Activated CD4-positive, alpha-beta T cell treated with anti-CD3 and anti-CD28 coated beads, Interleukin-2, amount 10 ng/mL, durations not matched to agents 7 days and 5 days (primary cell): ENCODE results near the gene CCZ1. TPM values are rescaled to one million over a fixed set of nuclear protein-coding genes. Genes with fewer than 3 reads are reported as not detected.
"Not testable (repeated sequence)": the region's sequence is repeated elsewhere in the genome, so short reads cannot be mapped to it uniquely, and the experiment has no call there.

Source experiments
- CTCF ChIA-PET: fragments of 350-600 bp; sonication (Branson Sonifier 250); formaldehyde crosslinking; loops from one replicate; lab custom pipeline; 2021; ENCODE audit warnings: antibody characterized with exemption; lab: Charles Lee
- POLR2A ChIA-PET: fragments of 350-600 bp; sonication (Branson Sonifier 250); formaldehyde crosslinking; loops from one replicate; lab custom pipeline; 2021; ENCODE audit warnings: antibody characterized with exemption; lab: Charles Lee
- DNase-seq: peaks from one replicate; pipeline ENCODE4 v3.0.0-alpha.2; 2020
- H3K27ac Mint-ChIP-seq: one replicate; pipeline ENCODE4 v1.8.0; 2021; ENCODE audit warnings: mild to moderate bottlenecking, moderate library complexity, mixed read lengths
- H3K27me3 Mint-ChIP-seq: one replicate; pipeline ENCODE4 v1.8.0; 2021; ENCODE audit warnings: mixed read lengths
- H3K36me3 Mint-ChIP-seq: one replicate; pipeline ENCODE4 v1.8.0; 2021; ENCODE audit warnings: low read depth, mixed read lengths
- H3K4me1 Mint-ChIP-seq: one replicate; pipeline ENCODE4 v1.8.0; 2021; ENCODE audit warnings: mixed read lengths
- H3K4me3 Mint-ChIP-seq: one replicate; pipeline ENCODE4 v1.8.0; 2021; ENCODE audit warnings: mild to moderate bottlenecking, moderate library complexity, mixed read lengths
- H3K9me3 Mint-ChIP-seq: one replicate; pipeline ENCODE4 v1.8.0; 2021; ENCODE audit warnings: mixed read lengths
- total RNA-seq, 2 experiments: library from RNA; stranded (reverse); gene quantifications; one replicate each; pipeline ENCODE4 v1.2.3, GENCODE V29; 2021

Gene CCZ1
- 100 to 1,000 TPM; 106 to 119 TPM for total RNA-seq

DNA sequence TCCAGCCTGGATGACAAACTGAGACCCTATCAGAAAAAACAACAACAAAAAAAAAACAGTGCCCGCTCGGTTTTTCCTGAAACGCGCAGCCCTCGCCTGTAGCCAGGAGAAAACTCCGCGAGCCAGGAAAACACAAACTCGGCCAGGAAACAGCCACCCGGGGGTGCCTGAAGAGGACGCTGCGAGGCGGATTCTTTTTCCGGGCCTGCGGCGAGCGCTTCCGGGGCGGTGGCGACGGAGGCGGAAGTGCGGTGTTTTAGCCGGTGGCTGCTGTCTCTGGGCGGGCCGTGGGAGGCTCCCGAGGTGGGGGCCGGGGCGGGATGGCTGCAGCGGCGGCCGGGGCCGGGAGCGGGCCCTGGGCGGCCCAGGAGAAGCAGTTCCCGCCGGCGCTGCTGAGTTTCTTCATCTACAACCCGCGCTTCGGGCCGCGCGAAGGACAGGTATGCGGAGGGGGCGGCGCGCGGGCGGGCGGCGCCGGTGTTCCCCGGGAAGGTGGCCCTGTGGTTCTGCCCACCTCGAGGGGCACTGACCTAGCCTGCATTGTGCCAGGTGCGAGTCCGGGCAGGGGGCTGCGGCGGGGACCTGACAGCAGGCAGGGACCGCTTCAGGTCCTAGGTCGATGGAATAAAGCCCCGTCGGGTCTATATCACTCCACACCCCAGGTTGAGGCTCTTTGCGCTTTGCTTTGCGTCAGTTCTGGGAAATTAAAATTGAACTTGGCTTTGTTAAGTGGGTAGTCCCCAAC, at the start of gene CCZ1:
CCZ1 (plus strand) TSS at position 254 of the 745 bp plus-strand sequence; CDS start at position 321, 67 bp downstream.
- H3K4me1 Mint-ChIP-seq, H3K27me3 Mint-ChIP-seq, POLR2A ChIA-PET, CTCF ChIA-PET, H3K9me3 Mint-ChIP-seq: not testable (repeated sequence)
- peak; percentile 59 for DNase-seq
- Mint-ChIP-seq H3K27ac (peak within 1 kb of the TSS; percentile 94), H3K4me3 (peak within 1 kb of the TSS; percentile 79), H3K36me3 (peaks cover 11% of the 10 kb centered on the region)

DNA sequence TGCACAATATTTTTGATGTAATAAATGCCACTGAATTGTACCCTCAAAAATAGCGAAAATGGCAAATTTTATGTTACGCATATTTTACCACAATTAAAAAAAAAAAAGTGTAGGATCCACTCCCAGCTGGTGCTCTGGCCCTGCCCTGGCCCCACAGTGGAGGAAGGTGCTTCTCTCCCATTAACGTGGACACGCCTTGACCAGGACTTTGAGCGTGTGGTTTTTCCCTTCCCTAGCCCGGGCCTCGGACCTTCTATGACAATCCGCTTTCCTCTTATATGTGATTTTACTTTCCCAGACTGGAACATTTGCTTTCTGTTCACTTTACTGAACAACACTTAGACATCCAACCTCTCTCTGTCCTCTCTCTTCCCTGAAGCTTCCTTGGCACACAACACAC, 47.6 kb upstream of the CCZ1 start:
- Mint-ChIP-seq H3K36me3 (peaks cover 4% of the 10 kb centered on the region), H3K9me3 (no peaks in the 10 kb centered on the region), H3K27me3 (no peaks in the 10 kb centered on the region), H3K4me3 (no peak overlapping the region), H3K27ac (no peak overlapping the region), H3K4me1 (no peaks in the 10 kb centered on the region)
- no peak for DNase-seq
- CTCF ChIA-PET = no interaction called here
- POLR2A ChIA-PET = no interaction called here

DNA sequence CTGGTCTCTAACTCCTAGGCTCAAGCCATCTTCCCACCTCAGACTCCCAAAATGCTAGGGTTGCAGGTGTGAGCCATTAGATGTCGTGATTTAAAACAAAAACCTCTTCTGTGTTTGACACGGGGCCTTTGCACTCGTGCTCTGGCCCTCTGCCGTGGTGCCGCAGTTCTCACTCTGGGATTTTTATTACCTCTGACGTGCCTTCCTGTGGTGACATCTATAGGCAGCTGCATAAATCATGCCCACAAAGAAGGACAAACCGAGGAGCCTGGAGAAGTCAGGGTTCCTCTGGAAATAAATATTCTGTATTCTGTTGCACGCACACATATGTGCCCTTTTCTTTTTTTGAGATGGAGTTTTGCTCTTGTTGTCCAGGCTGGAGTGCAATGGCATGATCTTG, 43.8 kb upstream of the CCZ1 start:
- Mint-ChIP-seq H3K36me3 (peaks cover 4% of the 10 kb centered on the region), H3K9me3 (no peaks in the 10 kb centered on the region), H3K27me3 (no peaks in the 10 kb centered on the region), H3K4me3 (no peak overlapping the region), H3K4me1 (peaks cover 25% of the 10 kb centered on the region), H3K27ac (no peak overlapping the region)
- ChIA-PET POLR2A (no interaction called here), CTCF (no interaction called here)
- DNase-seq = no peak

DNA sequence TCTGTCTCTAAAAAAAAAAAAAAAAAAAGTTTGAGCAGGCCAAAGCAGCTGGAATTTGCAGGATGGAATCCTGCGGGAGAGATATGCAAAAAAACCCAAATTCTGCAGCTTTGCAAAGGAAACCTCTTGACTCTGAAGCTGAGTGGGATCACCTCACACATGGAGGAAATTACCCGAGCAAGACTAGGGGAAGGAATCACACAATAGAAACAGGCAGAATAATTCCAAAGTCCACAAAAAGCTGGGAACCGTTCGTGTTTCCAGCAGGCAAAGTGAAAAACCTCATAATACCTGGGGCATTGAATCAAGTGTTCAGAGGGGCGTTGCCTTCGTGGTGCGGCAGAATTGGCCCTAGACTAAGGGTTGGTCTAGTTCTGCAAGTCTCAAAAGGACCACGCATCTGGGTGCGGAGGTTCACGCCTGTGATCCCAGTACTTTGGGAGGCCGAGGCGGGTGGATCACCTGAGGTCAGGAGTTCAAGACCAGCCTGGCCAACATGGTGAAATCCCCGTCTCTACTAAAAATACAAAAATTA, 41.4 kb upstream of the CCZ1 start:
- H3K27ac Mint-ChIP-seq, DNase-seq, H3K9me3 Mint-ChIP-seq, H3K4me3 Mint-ChIP-seq, H3K36me3 Mint-ChIP-seq, POLR2A ChIA-PET, H3K27me3 Mint-ChIP-seq: not testable (repeated sequence)
- peaks cover 25% of the 10 kb centered on the region for H3K4me1 Mint-ChIP-seq
- CTCF ChIA-PET = interaction anchor here (0.6 to 1.4 kb wide), 10 partner anchors 10 to 437 kb away, joined by 3 to 6 read pairs (median 3); no protein-coding TSS in a partner anchor

DNA sequence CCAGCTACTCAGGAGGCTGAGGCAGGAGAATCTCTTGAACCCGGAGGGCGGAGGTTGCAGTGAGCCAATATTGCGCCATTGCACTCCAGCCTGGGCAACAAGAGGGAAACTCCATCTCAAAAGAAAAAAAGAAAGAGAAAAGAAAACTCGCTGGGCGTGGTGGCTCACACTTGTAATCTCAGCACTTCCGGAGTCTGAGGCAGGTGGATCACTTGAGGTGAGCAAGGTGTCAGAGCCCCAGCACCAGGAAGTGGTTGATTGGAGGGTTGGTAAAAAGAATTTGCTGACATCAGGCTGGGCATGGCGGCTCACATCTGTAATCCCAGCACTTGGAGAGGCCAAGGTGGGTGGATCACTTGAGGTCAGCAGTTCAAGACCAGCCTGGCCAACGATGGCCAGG, 40.0 kb upstream of the CCZ1 start:
- H3K27me3 Mint-ChIP-seq, H3K9me3 Mint-ChIP-seq, H3K4me3 Mint-ChIP-seq, H3K36me3 Mint-ChIP-seq, CTCF ChIA-PET: not testable (repeated sequence)
- Mint-ChIP-seq H3K4me1 (peaks cover 25% of the 10 kb centered on the region), H3K27ac (peak overlapping the region; percentile 80)
- POLR2A ChIA-PET = interaction anchor here (0.6 kb wide), 1 partner anchor 159 kb away, joined by 3 read pairs; no protein-coding TSS in a partner anchor
- peak; percentile 62 for DNase-seq

DNA sequence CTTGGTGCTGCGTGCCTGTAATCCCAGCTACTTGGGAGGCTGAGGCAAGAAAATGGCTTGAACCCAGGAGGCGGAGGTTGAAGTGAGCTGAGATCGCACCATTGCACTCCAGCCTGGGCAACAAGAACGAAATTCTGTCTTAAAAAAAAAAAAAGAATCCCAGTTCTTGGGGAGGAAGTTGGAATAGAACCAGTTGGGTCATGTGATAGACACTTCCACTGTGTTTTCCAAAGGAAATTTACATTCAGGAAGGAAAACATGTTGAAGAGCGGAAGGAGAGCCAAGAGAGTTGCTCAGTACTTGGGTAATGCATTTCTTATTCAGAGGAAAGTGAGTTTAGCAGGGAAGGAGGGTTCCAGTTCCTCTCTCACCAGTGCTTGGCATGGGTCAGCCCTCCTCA, 37.3 kb upstream of the CCZ1 start:
- H3K4me3 Mint-ChIP-seq, POLR2A ChIA-PET, H3K27ac Mint-ChIP-seq, DNase-seq, H3K9me3 Mint-ChIP-seq, H3K36me3 Mint-ChIP-seq, CTCF ChIA-PET, H3K27me3 Mint-ChIP-seq: not testable (repeated sequence)
- peaks cover 24% of the 10 kb centered on the region for H3K4me1 Mint-ChIP-seq

DNA sequence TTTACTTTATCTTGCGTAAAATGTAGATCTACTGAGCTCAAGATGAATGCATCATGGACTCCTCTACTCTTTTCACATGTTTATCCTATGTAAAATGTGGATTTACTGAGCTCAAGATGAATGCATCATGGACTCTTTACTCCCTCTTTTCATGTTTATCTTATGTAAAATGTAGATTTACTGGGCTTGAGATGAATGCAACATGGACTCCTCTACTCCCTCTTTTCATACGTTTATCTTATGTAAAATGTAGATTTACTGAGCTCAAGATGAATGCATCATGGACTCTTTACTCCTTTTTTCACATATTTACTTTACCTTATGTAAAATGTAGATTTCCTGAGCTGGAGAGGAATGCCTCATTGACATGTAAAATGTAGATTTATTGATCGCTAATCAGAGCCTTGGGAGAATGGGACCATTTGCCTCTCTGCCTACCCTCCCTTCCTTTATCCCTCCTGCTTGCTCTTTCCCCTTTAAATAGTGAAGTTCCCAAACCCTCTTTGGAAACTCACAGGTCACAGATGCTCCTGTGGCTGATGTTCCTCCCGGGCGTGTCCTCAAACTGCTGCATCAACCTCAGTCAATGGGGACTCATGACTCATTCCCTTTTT, 35.7 kb upstream of the CCZ1 start:
- not testable (repeated sequence) for H3K27me3 Mint-ChIP-seq

DNA sequence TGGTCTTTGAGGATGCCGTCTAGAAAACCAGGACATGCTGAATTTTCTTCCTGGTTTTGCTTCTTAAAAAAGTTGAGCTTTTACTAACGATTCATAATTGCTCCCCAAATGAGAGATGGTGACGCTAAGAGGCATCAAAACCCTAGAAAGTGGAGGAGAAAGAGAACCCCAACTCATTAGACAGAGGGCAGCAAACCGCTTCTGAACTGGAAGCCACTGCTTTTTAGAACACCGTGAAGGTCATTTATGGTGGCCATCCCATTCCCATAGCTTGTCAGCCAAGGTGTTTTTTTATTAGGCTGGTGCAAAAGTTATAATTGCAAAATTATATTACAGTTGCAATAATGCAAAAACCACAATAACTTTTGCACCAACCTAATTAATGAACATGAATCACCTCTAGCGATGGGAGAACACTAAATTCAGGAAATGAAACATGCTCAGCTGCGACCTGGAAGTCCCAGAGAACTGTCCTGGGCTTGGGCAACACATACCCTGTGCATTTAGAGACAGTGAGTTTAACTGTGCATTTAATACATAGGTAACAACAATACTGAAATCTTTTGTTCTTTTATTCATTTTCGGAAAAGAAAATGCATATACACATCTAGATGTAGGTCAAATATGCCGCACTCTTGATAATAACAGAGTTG, 33.1 kb upstream of the CCZ1 start:
- CTCF ChIA-PET = interaction anchor here (1.2 kb wide), 1 partner anchor 15 kb away, joined by 3 read pairs; no protein-coding TSS in a partner anchor
- H3K4me1 Mint-ChIP-seq = not testable (repeated sequence)

More for the DNA sequence above, 35.7 kb upstream of the CCZ1 start:
- CTCF ChIA-PET = interaction anchor here (1.4 kb wide), 1 partner anchor 82 kb away, joined by 3 read pairs; the partner anchor contains the start of gene RNF216
- H3K4me3 Mint-ChIP-seq, H3K36me3 Mint-ChIP-seq, H3K9me3 Mint-ChIP-seq, DNase-seq, H3K27ac Mint-ChIP-seq, POLR2A ChIA-PET: not testable (repeated sequence)
- H3K4me1 Mint-ChIP-seq = peaks cover 14% of the 10 kb centered on the region

DNA sequence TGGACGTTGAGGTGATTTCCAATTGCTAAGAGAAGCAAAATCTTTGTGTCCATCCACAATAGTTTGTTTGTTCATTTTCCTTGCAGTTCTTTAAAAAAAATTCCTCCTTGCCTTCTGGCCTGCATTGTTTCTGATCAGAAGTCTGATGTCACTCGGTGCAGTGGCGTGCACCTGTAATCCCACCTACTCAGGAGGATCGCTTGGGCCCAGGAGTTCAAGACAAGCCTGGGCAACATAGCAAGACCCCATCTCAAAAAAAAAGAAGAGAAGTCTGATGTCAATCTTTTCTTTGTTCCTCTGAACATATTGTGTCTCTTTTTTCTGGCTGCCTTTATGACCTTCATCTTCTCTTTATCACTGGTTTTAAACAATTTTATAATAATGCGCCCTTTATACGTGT, 31.5 kb upstream of the CCZ1 start:
- Mint-ChIP-seq H3K27ac (no peak overlapping the region), H3K9me3 (no peaks in the 10 kb centered on the region), H3K4me1 (no peaks in the 10 kb centered on the region), H3K36me3 (no peaks in the 10 kb centered on the region), H3K4me3 (no peak overlapping the region), H3K27me3 (no peaks in the 10 kb centered on the region)
- DNase-seq = no peak
- ChIA-PET CTCF (interaction anchor here (0.6 to 0.9 kb wide), 3 partner anchors 9 to 309 kb away, joined by 3 read pairs; no protein-coding TSS in a partner anchor), POLR2A (no interaction called here)

More for the DNA sequence above, 33.1 kb upstream of the CCZ1 start:
- DNase-seq, H3K9me3 Mint-ChIP-seq, H3K36me3 Mint-ChIP-seq, H3K27ac Mint-ChIP-seq, H3K27me3 Mint-ChIP-seq, H3K4me3 Mint-ChIP-seq, POLR2A ChIA-PET: not testable (repeated sequence)

DNA sequence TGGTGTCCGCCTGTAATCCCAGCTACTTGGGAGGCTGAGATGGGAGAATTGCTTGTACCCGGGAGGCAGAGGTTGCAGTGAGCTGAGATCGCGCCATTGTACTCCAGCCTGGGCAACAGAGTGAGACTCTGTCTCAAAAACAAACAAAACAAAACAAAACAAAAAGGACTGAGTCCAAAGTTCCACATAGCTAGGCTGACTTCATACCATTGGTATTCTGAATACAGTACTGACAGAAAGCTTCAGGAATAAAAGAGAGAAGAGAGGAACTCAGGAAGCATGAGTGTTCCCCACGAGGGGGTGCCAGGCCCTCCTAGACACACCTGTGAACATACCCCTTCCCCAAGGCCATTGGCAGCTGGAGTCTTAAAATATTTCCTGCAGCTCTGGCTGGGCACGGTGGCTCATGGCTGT, 29.6 kb upstream of the CCZ1 start:
- H3K4me1 Mint-ChIP-seq, H3K27ac Mint-ChIP-seq, H3K9me3 Mint-ChIP-seq, POLR2A ChIA-PET, DNase-seq, H3K27me3 Mint-ChIP-seq, H3K4me3 Mint-ChIP-seq, CTCF ChIA-PET, H3K36me3 Mint-ChIP-seq: not testable (repeated sequence)

DNA sequence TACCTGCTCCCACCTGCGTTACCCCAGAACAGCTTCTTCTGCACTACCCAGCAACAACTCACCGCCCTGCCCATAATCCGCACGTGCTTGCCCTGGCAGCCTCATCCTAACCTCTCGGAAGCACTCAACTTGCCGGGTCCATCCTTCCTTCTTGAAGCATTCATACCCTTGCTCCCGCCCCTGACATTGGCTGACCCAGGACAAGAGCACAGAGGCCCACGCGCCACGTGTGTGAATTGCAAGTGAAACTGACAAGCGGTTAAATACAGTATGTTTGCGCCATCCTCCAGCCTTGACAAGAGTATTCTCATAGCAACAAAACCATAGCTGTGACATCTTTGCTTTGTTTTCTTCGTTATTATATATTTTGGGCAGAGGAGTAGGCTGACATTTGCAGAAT, 28.8 kb upstream of the CCZ1 start:
- no peaks in the 10 kb centered on the region for H3K4me1 Mint-ChIP-seq
- no peaks in the 10 kb centered on the region for H3K27me3 Mint-ChIP-seq
- H3K4me3 Mint-ChIP-seq = no peak overlapping the region
- no peak overlapping the region for H3K27ac Mint-ChIP-seq
- CTCF ChIA-PET = interaction anchor here (0.6 kb wide), 1 partner anchor 148 kb away, joined by 4 read pairs; no protein-coding TSS in a partner anchor
- H3K36me3 Mint-ChIP-seq = no peaks in the 10 kb centered on the region
- no peak for DNase-seq
- POLR2A ChIA-PET = no interaction called here
- no peaks in the 10 kb centered on the region for H3K9me3 Mint-ChIP-seq

DNA sequence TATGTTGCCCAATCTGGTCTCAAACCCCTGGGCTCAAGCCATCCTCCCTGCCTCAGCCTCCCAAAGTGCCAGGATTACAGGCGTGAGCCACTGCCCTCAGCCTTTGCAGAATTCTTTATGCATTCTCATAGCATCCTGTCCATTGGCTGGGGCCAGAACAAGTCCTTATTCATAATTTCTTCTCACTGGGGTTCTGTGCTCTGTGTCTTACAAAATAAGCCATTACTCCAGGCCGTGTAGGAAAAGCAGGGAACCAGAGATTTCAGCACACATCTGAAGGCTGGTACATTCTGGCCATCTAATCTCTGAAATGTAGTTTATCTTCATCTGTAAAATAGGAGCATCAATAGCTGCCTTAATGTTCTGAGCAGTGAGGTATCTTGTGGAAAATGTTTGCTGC, 28.2 kb upstream of the CCZ1 start:
- CTCF ChIA-PET = interaction anchor here (0.6 kb wide), 1 partner anchor 147 kb away, joined by 4 read pairs; no protein-coding TSS in a partner anchor
- no peaks in the 10 kb centered on the region for H3K9me3 Mint-ChIP-seq
- no peak overlapping the region for H3K27ac Mint-ChIP-seq
- POLR2A ChIA-PET = no interaction called here
- DNase-seq = no peak
- no peaks in the 10 kb centered on the region for H3K4me1 Mint-ChIP-seq
- H3K4me3 Mint-ChIP-seq = no peak overlapping the region
- no peaks in the 10 kb centered on the region for H3K27me3 Mint-ChIP-seq
- H3K36me3 Mint-ChIP-seq = no peaks in the 10 kb centered on the region

DNA sequence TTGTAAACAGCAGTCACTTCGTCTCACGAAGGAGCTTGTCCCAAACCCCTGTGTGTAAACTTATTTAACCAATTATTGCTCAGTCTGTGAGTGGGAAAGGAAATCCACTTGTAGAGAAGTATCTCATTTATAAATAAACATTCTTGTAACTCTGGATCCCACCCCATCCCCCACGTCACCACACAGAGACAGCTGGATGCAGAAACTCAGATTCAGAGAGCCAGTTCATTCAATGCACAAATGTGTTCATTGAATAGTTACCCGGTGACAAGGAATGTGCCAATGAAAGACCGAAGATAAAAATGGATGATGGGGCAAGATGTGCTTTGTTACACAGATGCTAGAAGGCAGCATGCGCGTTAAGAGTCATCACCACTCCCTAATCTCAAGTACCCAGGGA, 26.2 kb upstream of the CCZ1 start:
- Mint-ChIP-seq H3K27me3 (no peaks in the 10 kb centered on the region), H3K4me3 (no peak overlapping the region), H3K36me3 (no peaks in the 10 kb centered on the region), H3K27ac (no peak overlapping the region), H3K4me1 (no peaks in the 10 kb centered on the region), H3K9me3 (no peaks in the 10 kb centered on the region)
- POLR2A ChIA-PET = no interaction called here
- DNase-seq = no peak
- CTCF ChIA-PET = no interaction called here
